WTC11 (cell line): ENCODE measurements around the gene SERPING1. TPM values are rescaled to one million over a fixed set of nuclear protein-coding genes. Genes with fewer than 3 reads are reported as not detected.

Experiments used
- ATF6 ChIP-seq: sonication (generic); formaldehyde crosslinking; IDR thresholded peaks from 2 replicates; pipeline ENCODE4 v1.8.1; 2023; ENCODE audit warnings: mild to moderate bottlenecking, missing genetic modification reagents
- GABPB1 ChIP-seq: sonication (generic); formaldehyde crosslinking; IDR thresholded peaks from 2 replicates; pipeline ENCODE4 v1.8.1; 2023; ENCODE audit warnings: mild to moderate bottlenecking, missing genetic modification reagents
- HMGA2 ChIP-seq: fragments of 250-450 bp; sonication (Bioruptor Pico); IDR thresholded peaks from 2 replicates; pipeline ENCODE4 v1.4.0; 2021; ENCODE audit warnings: mild to moderate bottlenecking, moderate library complexity
- IRF1 ChIP-seq: sonication (generic); formaldehyde crosslinking; IDR thresholded peaks from 2 replicates; pipeline ENCODE4 v1.8.0; 2023; ENCODE audit warnings: missing genetic modification reagents
- JAZF1 ChIP-seq: fragments of 250-450 bp; sonication (Bioruptor Pico); IDR thresholded peaks from 2 replicates; pipeline ENCODE4 v1.9.0; 2021; ENCODE audit warnings: moderate library complexity, mild to moderate bottlenecking, inconsistent platforms
- JUN ChIP-seq: sonication (generic); formaldehyde crosslinking; IDR thresholded peaks from 2 replicates; pipeline ENCODE4 v1.8.0; 2023; ENCODE audit warnings: mild to moderate bottlenecking, missing genetic modification reagents
- NFYB ChIP-seq: sonication (generic); formaldehyde crosslinking; conservative IDR thresholded peaks from 2 replicates; pipeline ENCODE4 v1.8.0; 2022; ENCODE audit warnings: low read depth, missing genetic modification reagents
- OVOL2 ChIP-seq: fragments of 250-450 bp; sonication (Bioruptor Pico); IDR thresholded peaks from 2 replicates; pipeline ENCODE4 v1.9.0; 2021; ENCODE audit warnings: mild to moderate bottlenecking, borderline replicate concordance
- SMAD4 ChIP-seq: sonication (generic); formaldehyde crosslinking; IDR thresholded peaks from 2 replicates; pipeline ENCODE4 v1.8.0; 2022; ENCODE audit warnings: mild to moderate bottlenecking, missing genetic modification reagents
- USF1 ChIP-seq: sonication (generic); formaldehyde crosslinking; IDR thresholded peaks from 2 replicates; pipeline ENCODE4 v1.8.0; 2022; ENCODE audit warnings: mild to moderate bottlenecking, missing genetic modification reagents
- ZNF121 ChIP-seq: sonication (generic); formaldehyde crosslinking; IDR thresholded peaks from 2 replicates; pipeline ENCODE4 v1.8.0; 2023; ENCODE audit warnings: missing genetic modification reagents
- ZNF219 ChIP-seq: sonication (generic); formaldehyde crosslinking; IDR thresholded peaks from 2 replicates; pipeline ENCODE4 v1.8.0; 2023; ENCODE audit warnings: missing genetic modification reagents, mild to moderate bottlenecking, borderline replicate concordance
- ZNF232 ChIP-seq: sonication (generic); formaldehyde crosslinking; IDR thresholded peaks from 2 replicates; pipeline ENCODE4 v1.8.0; 2022; ENCODE audit warnings: mild to moderate bottlenecking, missing genetic modification reagents
- ZNF423 ChIP-seq: fragments of 250-450 bp; sonication (Bioruptor Pico); IDR thresholded peaks from 2 replicates; pipeline ENCODE4 v2.1.2; 2022; ENCODE audit warnings: mild to moderate bottlenecking, moderate library complexity
- ZNF425 ChIP-seq: fragments of 250-450 bp; sonication (Bioruptor Pico); conservative IDR thresholded peaks from 2 replicates; pipeline ENCODE4 v1.9.0; 2021; ENCODE audit warnings: mild to moderate bottlenecking
- ZNF532 ChIP-seq: fragments of 250-450 bp; sonication (Bioruptor Pico); IDR thresholded peaks from 2 replicates; pipeline ENCODE4 v1.9.0; 2021; ENCODE audit warnings: mild to moderate bottlenecking, borderline replicate concordance
- total RNA-seq: library from RNA; stranded (reverse); gene quantifications from 3 replicates; pipeline ENCODE4 v1.2.3, GENCODE V29; 2021
- TF ChIP-seq, protein P1 (sequence below): sonication (generic); formaldehyde crosslinking; IDR thresholded peaks from 2 replicates; pipeline ENCODE4 v1.8.0; 2023; ENCODE audit warnings: missing genetic modification reagents, mild to moderate bottlenecking, borderline replicate concordance
- TF ChIP-seq, protein P2 (sequence below): sonication (generic); formaldehyde crosslinking; IDR thresholded peaks from 2 replicates; pipeline ENCODE4 v1.8.1; 2023; ENCODE audit warnings: mild to moderate bottlenecking, missing genetic modification reagents, moderate library complexity
- TF ChIP-seq, protein P3 (sequence below): sonication (generic); formaldehyde crosslinking; IDR thresholded peaks from 2 replicates; pipeline ENCODE4 v1.8.1; 2023; ENCODE audit warnings: mild to moderate bottlenecking, missing genetic modification reagents
- TF ChIP-seq, protein P4 (sequence below): fragments of 250-450 bp; sonication (Bioruptor Pico); IDR thresholded peaks from 2 replicates; pipeline ENCODE4 v1.8.0; 2021; ENCODE audit warnings: mild to moderate bottlenecking

Gene SERPING1
- total RNA-seq, 1 experiment from 2014 or later: 49.1 TPM

DNA sequence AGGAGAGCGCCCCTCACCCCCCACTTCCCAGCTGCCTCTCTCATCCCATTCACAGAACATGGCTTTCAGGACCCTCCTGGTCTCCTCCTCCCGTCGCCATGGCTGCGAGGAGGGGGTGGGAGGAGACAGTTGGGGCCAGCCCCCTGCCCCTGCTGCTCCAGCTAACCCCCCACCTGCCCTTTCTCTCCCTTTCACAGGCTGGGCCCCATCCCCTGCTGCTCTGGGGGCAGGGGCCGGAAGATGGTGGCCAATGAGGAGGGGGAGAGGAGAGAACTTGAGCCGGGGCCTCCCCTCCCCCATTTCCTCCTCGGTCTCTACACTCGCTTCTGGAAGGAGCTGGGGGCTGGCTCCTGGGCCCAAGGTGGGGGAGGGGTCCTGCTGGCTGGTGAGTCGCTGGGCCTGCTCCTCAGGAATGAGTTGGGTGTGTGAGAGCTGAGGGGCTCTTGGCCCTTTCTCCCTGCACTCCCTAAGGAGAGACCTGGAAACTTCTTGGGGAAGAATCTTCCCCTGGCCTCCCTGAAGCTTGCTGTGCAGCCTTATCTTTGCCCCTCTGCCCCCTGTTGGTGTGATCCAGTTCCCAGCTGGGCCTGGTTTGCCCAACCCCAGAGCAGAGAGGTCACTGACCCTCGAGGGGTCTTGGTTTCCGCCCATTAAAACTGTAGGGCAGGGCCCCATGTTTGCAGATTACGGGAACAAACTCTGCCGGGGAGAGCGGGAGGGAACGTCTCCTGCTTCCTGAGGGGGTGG, 42.0 kb downstream of the SERPING1 start (continued):
- TF ChIP-seq HMGA2 (no peak; the same call in 1 of the 2 replicates), ATF6 (no peak), ZNF532 (CRISPR knock-in tag) (no peak), JAZF1 (no peak), GABPB1 (CRISPR knock-in tag) (no peak), ZNF121 (CRISPR knock-in tag) (no peak), ZNF219 (CRISPR knock-in tag) (no peak), OVOL2 (CRISPR knock-in tag) (0 out of 2 replicates have a peak, but pooled peaks have one; percentile 12), JUN (no peak), ZNF423 (CRISPR knock-in tag) (peak; percentile 85), ZNF232 (CRISPR knock-in tag) (0 out of 2 replicates have a peak, but pooled peaks have one; percentile 16), SMAD4 (CRISPR knock-in tag) (no peak), IRF1 (CRISPR knock-in tag) (peak; percentile 66; the same call in 1 of the 2 replicates), NFYB (CRISPR knock-in tag) (peak; percentile 71), USF1 (peak; percentile 58), ZNF425 (CRISPR knock-in tag) (no peak)
- TF ChIP-seq, protein P1, sequence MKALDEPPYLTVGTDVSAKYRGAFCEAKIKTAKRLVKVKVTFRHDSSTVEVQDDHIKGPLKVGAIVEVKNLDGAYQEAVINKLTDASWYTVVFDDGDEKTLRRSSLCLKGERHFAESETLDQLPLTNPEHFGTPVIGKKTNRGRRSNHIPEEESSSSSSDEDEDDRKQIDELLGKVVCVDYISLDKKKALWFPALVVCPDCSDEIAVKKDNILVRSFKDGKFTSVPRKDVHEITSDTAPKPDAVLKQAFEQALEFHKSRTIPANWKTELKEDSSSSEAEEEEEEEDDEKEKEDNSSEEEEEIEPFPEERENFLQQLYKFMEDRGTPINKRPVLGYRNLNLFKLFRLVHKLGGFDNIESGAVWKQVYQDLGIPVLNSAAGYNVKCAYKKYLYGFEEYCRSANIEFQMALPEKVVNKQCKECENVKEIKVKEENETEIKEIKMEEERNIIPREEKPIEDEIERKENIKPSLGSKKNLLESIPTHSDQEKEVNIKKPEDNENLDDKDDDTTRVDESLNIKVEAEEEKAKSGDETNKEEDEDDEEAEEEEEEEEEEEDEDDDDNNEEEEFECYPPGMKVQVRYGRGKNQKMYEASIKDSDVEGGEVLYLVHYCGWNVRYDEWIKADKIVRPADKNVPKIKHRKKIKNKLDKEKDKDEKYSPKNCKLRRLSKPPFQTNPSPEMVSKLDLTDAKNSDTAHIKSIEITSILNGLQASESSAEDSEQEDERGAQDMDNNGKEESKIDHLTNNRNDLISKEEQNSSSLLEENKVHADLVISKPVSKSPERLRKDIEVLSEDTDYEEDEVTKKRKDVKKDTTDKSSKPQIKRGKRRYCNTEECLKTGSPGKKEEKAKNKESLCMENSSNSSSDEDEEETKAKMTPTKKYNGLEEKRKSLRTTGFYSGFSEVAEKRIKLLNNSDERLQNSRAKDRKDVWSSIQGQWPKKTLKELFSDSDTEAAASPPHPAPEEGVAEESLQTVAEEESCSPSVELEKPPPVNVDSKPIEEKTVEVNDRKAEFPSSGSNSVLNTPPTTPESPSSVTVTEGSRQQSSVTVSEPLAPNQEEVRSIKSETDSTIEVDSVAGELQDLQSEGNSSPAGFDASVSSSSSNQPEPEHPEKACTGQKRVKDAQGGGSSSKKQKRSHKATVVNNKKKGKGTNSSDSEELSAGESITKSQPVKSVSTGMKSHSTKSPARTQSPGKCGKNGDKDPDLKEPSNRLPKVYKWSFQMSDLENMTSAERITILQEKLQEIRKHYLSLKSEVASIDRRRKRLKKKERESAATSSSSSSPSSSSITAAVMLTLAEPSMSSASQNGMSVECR: peak; percentile 81; the same call in 1 of the 2 replicates
- TF ChIP-seq, protein P2, sequence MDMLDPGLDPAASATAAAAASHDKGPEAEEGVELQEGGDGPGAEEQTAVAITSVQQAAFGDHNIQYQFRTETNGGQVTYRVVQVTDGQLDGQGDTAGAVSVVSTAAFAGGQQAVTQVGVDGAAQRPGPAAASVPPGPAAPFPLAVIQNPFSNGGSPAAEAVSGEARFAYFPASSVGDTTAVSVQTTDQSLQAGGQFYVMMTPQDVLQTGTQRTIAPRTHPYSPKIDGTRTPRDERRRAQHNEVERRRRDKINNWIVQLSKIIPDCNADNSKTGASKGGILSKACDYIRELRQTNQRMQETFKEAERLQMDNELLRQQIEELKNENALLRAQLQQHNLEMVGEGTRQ (CRISPR knock-in tag): peak; percentile 44
- TF ChIP-seq, protein P3, sequence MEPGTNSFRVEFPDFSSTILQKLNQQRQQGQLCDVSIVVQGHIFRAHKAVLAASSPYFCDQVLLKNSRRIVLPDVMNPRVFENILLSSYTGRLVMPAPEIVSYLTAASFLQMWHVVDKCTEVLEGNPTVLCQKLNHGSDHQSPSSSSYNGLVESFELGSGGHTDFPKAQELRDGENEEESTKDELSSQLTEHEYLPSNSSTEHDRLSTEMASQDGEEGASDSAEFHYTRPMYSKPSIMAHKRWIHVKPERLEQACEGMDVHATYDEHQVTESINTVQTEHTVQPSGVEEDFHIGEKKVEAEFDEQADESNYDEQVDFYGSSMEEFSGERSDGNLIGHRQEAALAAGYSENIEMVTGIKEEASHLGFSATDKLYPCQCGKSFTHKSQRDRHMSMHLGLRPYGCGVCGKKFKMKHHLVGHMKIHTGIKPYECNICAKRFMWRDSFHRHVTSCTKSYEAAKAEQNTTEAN (CRISPR knock-in tag): peak; percentile 98
- TF ChIP-seq, protein P4, sequence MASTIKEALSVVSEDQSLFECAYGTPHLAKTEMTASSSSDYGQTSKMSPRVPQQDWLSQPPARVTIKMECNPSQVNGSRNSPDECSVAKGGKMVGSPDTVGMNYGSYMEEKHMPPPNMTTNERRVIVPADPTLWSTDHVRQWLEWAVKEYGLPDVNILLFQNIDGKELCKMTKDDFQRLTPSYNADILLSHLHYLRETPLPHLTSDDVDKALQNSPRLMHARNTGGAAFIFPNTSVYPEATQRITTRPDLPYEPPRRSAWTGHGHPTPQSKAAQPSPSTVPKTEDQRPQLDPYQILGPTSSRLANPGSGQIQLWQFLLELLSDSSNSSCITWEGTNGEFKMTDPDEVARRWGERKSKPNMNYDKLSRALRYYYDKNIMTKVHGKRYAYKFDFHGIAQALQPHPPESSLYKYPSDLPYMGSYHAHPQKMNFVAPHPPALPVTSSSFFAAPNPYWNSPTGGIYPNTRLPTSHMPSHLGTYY: no peak
